Measurements from ENCODE around the gene PATZ1.

Gene PATZ1

GRCh38 chr22:31281733-31282132, 64.4 kb downstream of the PATZ1 start:
- no peak for DNase-seq

- no peak for DNase-seq
Observed at GRCh38 chr22:31279821-31280505, 66.2 kb downstream of the PATZ1 start.

GRCh38 chr22:31279327-31279669, 66.8 kb downstream of the PATZ1 start:
- no peak for DNase-seq

GRCh38 chr22:31278626-31279326, 67.4 kb downstream of the PATZ1 start:
- no peak for DNase-seq

GRCh38 chr22:31278151-31278621, 68.0 kb downstream of the PATZ1 start:
- DNase-seq, result no peak

- no peak for DNase-seq
Observed at GRCh38 chr22:31277741-31278140, 68.4 kb downstream of the PATZ1 start.

GRCh38 chr22:31276426-31277167, 69.5 kb downstream of the PATZ1 start:
- DNase-seq, result no peak

All from NCI-H526 (cell line).